NCI-H1417 treated with DMSO at 0.1 percent for 48 hours (cell line): ENCODE data around the gene ERGIC2.

ENCODE experiments used
- DNase-seq: peaks from one replicate; lab custom pipeline; 2025; lab: John Stamatoyannopoulos, UW

The ERGIC2 gene

GRCh38 chr12:29374913-29375312 lies 6.1 kb downstream of the ERGIC2 start:
- no peak for DNase-seq

- DNase-seq: no peak
These were observed 7.0 kb downstream of the ERGIC2 start for GRCh38 chr12:29374012-29374411.

GRCh38 chr12:29365091-29365490 lies 15.9 kb downstream of the ERGIC2 start:
- DNase-seq: no peak

- DNase-seq: no peak
These were observed 26.0 kb downstream of the ERGIC2 start for GRCh38 chr12:29354954-29355353.

- DNase-seq: no peak
These were observed 30.9 kb downstream of the ERGIC2 start for GRCh38 chr12:29350080-29350479.

- DNase-seq: no peak
These were observed 34.1 kb downstream of the ERGIC2 start for GRCh38 chr12:29346769-29347421.

- DNase-seq: no peak
These were observed 37.8 kb downstream of the ERGIC2 start for GRCh38 chr12:29343022-29343799.

- no peak for DNase-seq
These were observed 43.6 kb downstream of the ERGIC2 start for GRCh38 chr12:29337325-29337724.

GRCh38 chr12:29334937-29335336 lies 46.0 kb downstream of the ERGIC2 start:
- DNase-seq: no peak

- DNase-seq: no peak
These were observed 47.8 kb downstream of the ERGIC2 start for GRCh38 chr12:29333178-29333577.

GRCh38 chr12:29329411-29329810 lies 51.6 kb downstream of the ERGIC2 start:
- no peak for DNase-seq

- no peak for DNase-seq
These were observed 58.8 kb downstream of the ERGIC2 start for GRCh38 chr12:29322157-29322556.

GRCh38 chr12:29320295-29321085 lies 60.5 kb downstream of the ERGIC2 start:
- DNase-seq: no peak

GRCh38 chr12:29317556-29318363 lies 63.2 kb downstream of the ERGIC2 start:
- DNase-seq: peak; percentile 8

- no peak for DNase-seq
These were observed 64.2 kb downstream of the ERGIC2 start for GRCh38 chr12:29316752-29317151.

GRCh38 chr12:29314416-29314815 lies 66.6 kb downstream of the ERGIC2 start:
- no peak for DNase-seq

GRCh38 chr12:29310899-29311298 lies 70.1 kb downstream of the ERGIC2 start:
- no peak for DNase-seq

- DNase-seq: no peak
These were observed 71.6 kb downstream of the ERGIC2 start for GRCh38 chr12:29309320-29309902.

- no peak for DNase-seq
These were observed 74.3 kb downstream of the ERGIC2 start for GRCh38 chr12:29306682-29307081.

- DNase-seq: no peak
These were observed 74.7 kb downstream of the ERGIC2 start for GRCh38 chr12:29306266-29306665.

- DNase-seq: no peak
These were observed 76.6 kb downstream of the ERGIC2 start for GRCh38 chr12:29304388-29304787.

GRCh38 chr12:29301114-29301513 lies 79.9 kb downstream of the ERGIC2 start:
- DNase-seq: no peak
